Pancreas (tissue), 10 donors: ENCODE measurements around the gene ANKS1B. TPM values are rescaled to one million over a fixed set of nuclear protein-coding genes. Genes with fewer than 3 reads are reported as not detected.

ENCODE experiments used
- ATAC-seq, 4 donors: fragments of 200-7000 bp; cut with Tn5 transposase; one replicate each; pipeline versions ENCODE4 v1.8.0 to v1.9.1; 2020; ENCODE audit warnings: mild to moderate bottlenecking in 4 of 4, moderate library complexity in 4 of 4
- DNase-seq, 6 donors: peaks; one replicate each; pipeline ENCODE4 v3.0.0-alpha.2; 2020
- FAIRE-seq: peaks from 2 replicates; lab custom pipeline; 2012; peaks lifted over from hg19 to GRCh38; lab: Jason Lieb, UNC
- H3K27ac ChIP-seq, 4 donors: fragments of 200-600 bp; sonication (generic); 1 replicate in 3 of 4; 2 replicates in 1 of 4; pipeline versions ENCODE4 v1.5.0 to v1.8.0; 2020
- H3K27me3 ChIP-seq, 4 donors: fragments of 200-600 bp; one replicate each; pipeline ENCODE4 v1.8.0; 2021
- H3K36me3 ChIP-seq, 3 donors: fragments of 200-600 bp; sonication (generic) in 1 of 3; one replicate each; pipeline versions ENCODE4 v1.5.0 to v1.8.0; 2020 to 2021
- H3K4me1 ChIP-seq, 3 donors: fragments of 200-600 bp; one replicate each; pipeline ENCODE4 v1.8.0; 2021
- H3K4me3 ChIP-seq, 4 donors: fragments of 200-600 bp; sonication (generic) in 2 of 4; one replicate each; pipeline versions ENCODE4 v1.5.0 to v1.8.0; 2020 to 2021
- H3K9me3 ChIP-seq, 4 donors: fragments of 200-600 bp; one replicate each; pipeline ENCODE4 v1.8.0; 2021
- CTCF ChIP-seq, 4 donors: fragments of 200-600 bp; sonication (generic) in 3 of 4; IDR thresholded peaks; one replicate each; pipeline versions ENCODE4 v1.5.0 to v1.8.0; 2021; ENCODE audit warnings: antibody characterized with exemption in 4 of 4
- WGBS, 2 donors: extraction: QIAGEN DNeasy Blood & Tissue Kit; methylation state at CpG; one replicate each; pipeline ENCODE4 v1.1.7; 2013; 5-methylcytosine and 5-hydroxymethylcytosine counted together
- intact Hi-C, 3 donors: fragments of 100-400 bp; cut with DNase I; formaldehyde crosslinking; loops; one replicate each; pipeline versions ENCODE4 v1.11.1 to v1.14.2; 2022
- polyA plus RNA-seq, 2 donors: library from polyadenylated mRNA; stranded (reverse); fragments of 200-250 nt; gene quantifications; one replicate each; pipeline ENCODE4 v1.2.3, GENCODE V29; 2013
- total RNA-seq, 6 donors: library from RNA; stranded (reverse); fragmentation: NEBNext Ultra II Directional in 4 of 6; extraction: Animal tissue kit (Norgen Biotek cat#: 25700) in 4 of 6; gene quantifications; one replicate each; pipeline versions ENCODE4 v1.2.1 to v1.2.4, GENCODE V29; 2021 to 2023
- donor health status: healthy with polysubstance abuse.
- donor health status: DM: no; HTN: no; CAD: no; lungs with moderate emphysema.
- donor health status: DM: no; HTN: no; CAD: no.
- donor health status: control.
- donor health status: control.
- donor health status: Bipolar disorder and iron deficiency.
- donor health status: DM: yes; HTN: yes; CAD: no.
- donor health status: DM: no; HTN: no; CAD: no.
- donor health status: DM: no; HTN: no; CAD: no.
- donor health status: DM: yes; HTN: yes; CAD: no.

Gene ANKS1B
- total and polyA plus RNA-seq, 8 donors: 0.49 to 3.2 (median 1.9) TPM

- Histone ChIP-seq H3K27me3 (no peaks in the 10 kb centered on the region), H3K9me3 (no peaks in the 10 kb centered on the region), H3K27ac (no peak overlapping the region), H3K4me3 (no peak overlapping the region), H3K4me1 (no peaks in the 10 kb centered on the region), H3K36me3 (no peaks in the 10 kb centered on the region)
- intact Hi-C loops: no loop called here
- no peak for DNase-seq
- no peak for FAIRE-seq
- ATAC-seq: no peak
- WGBS, 2 donors: 20 to 24% methylated on average over 2 of the region's 2 CpGs
- TF ChIP-seq CTCF (IDR thresholded peaks at IDR 0.05): no peak
Observed at GRCh38 chr12:99695050-99695449, 289.7 kb downstream of the ANKS1B start.

GRCh38 chr12:99686142-99686541 lies 298.6 kb downstream of the ANKS1B start:
- H3K27ac ChIP-seq: no peak overlapping the region
- FAIRE-seq (no peak), DNase-seq (no peak), ATAC-seq (no peak)
- WGBS, 2 donors: 48 to 72% methylated on average over 1 of the region's 1 CpG
- H3K27me3 ChIP-seq: no peaks in the 10 kb centered on the region
- intact Hi-C loops: no loop called here
- no peak for TF ChIP-seq CTCF (IDR thresholded peaks at IDR 0.05)
- H3K9me3 ChIP-seq: no peaks in the 10 kb centered on the region
- H3K4me3 ChIP-seq: no peak overlapping the region
- no peaks in the 10 kb centered on the region for H3K36me3 ChIP-seq
- no peaks in the 10 kb centered on the region for H3K4me1 ChIP-seq

GRCh38 chr12:99680276-99680675 lies 304.5 kb downstream of the ANKS1B start:
- no peak for FAIRE-seq
- no peak overlapping the region for H3K4me3 ChIP-seq
- no peaks in the 10 kb centered on the region for H3K27me3 ChIP-seq
- H3K9me3 ChIP-seq: no peaks in the 10 kb centered on the region
- no peaks in the 10 kb centered on the region for H3K4me1 ChIP-seq
- ATAC-seq: no peak
- H3K27ac ChIP-seq: no peak overlapping the region
- H3K36me3 ChIP-seq: no peaks in the 10 kb centered on the region
- 55 to 81% methylated on average over 4 of the region's 4 CpGs for WGBS, 2 donors
- intact Hi-C loops: no loop called here
- TF ChIP-seq CTCF (IDR thresholded peaks at IDR 0.05): no peak
- DNase-seq: no peak

GRCh38 chr12:99670635-99671034 lies 314.1 kb downstream of the ANKS1B start:
- Histone ChIP-seq H3K4me3 (no peak overlapping the region), H3K27me3 (no peaks in the 10 kb centered on the region), H3K27ac (no peak overlapping the region), H3K4me1 (no peaks in the 10 kb centered on the region), H3K9me3 (no peaks in the 10 kb centered on the region), H3K36me3 (no peaks in the 10 kb centered on the region)
- TF ChIP-seq CTCF (IDR thresholded peaks at IDR 0.05): no peak
- no peak for ATAC-seq
- no peak for FAIRE-seq
- 43 to 64% methylated on average over 1 of the region's 1 CpG for WGBS, 2 donors
- DNase-seq: no peak
- intact Hi-C loops: no loop called here

DNA sequence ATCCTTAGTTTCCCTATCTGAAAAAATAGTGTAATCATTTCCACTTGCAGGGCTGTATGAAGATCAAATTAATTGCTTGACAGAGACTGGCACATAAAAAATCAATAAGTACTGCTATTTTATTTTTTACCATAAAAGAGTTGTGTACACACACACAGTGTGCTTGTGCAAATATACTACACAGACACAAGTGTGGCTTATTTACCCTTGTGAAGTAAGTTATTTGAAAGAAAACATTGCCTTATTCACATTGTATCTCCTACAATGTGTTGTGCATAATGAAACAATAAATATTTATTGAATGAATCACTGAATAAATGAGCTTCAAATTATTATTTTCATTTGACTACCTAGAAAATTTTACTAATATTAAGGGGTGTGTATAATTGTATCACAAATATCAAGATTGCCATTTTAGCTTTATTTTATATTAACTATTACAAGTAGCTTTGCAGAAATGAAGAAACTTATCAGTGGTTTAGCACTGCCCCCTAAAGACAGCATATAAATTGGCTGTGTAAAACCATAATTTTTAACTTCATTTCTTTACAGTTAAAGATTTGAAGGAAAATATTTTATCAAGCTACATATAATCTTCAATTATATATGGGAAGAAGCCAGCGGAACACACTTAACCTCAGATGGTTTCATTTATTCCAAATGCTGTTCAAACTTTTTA lies 325.9 kb downstream of the ANKS1B start:
- Histone ChIP-seq H3K9me3 (no peaks in the 10 kb centered on the region), H3K4me1 (no peaks in the 10 kb centered on the region), H3K27me3 (no peaks in the 10 kb centered on the region), H3K27ac (no peak overlapping the region), H3K36me3 (no peaks in the 10 kb centered on the region), H3K4me3 (no peak overlapping the region)
- intact Hi-C loops: no loop called here
- ATAC-seq: no peak
- TF ChIP-seq CTCF (IDR thresholded peaks at IDR 0.05): no peak
- 78 to 87% methylated on average over 1 of the region's 1 CpG for WGBS, 2 donors
- FAIRE-seq: no peak
- DNase-seq: no peak
